SIG-M5 (cell line): Measurements from ENCODE around the gene APC.

Source experiments
- DNase-seq: peaks from one replicate; lab custom pipeline; 2025; lab: John Stamatoyannopoulos, UW

APC gene

DNA sequence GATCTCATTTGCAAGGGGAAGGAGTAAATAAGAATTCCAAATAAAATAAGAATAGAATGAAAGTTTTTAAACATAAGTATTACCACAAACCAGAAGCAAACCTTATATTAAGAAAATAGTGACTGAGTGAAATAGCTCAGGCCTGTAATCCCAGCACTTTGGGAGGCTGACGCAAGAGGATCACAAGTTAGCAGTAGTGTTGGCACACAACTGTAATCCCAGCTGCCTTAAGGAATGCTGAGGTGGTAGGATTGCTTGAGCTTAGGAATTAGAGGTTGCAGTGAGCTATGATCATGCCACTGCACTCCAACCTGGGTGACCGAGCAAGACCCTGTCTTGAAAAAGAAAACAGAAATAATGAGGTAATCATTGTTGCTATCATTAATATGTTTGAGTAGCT lies 47.0 kb downstream of the APC start:
- no peak for DNase-seq

DNA sequence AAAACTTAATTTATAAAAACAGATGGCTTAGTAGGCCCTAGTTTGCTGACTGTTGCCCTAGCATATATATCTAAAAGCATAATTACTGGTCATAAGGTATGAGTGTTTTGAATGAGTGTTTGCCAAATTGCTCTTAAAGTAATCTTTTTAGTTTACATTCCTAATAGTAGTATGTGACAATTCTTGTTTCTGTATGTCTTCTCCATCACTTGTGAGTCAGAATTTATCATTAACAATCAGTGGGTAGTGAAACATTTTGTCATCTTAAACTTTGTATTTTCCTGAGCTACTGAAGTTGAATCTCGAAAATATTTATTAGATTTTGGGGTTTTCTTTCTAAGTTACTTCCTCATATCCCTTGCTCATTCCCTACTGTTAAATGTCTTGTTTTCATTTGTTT lies 49.6 kb downstream of the APC start:
- no peak for DNase-seq

DNA sequence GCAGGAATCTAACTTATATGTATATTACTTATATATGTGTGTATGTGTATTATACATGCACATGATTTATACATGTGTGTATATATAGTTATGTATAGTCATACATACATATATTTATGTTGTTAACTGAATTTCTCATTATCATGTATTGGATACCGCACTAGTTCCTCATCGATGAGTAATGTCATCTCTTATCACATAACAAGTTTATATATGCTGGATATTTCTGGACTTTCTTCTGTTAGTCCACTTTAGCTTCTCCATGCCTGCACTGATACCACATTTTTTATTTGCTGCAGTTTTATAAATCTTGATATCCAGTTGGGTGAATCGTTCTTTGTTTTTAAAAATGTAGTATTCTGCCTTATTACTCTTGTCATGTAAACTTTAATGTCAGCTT lies 50.2 kb downstream of the APC start:
- DNase-seq = no peak

DNA sequence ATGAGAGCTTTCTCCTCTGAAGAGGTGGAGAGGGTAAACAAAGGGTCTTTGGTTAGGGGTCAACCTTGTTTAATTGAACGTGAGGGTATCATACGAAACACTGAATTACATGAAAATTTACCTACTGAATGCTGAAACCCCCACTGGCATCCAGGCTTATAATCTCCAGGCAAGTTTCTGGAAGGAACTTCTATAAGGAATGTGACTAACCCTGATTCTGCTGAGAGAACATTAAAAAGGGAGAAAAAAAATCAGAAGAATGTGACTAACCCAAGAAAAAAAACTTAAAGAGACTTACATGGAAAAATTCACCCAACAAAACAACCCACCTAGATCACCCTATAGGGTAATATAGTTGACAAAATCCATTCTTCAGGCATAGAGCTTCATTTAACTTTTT lies 55.5 kb downstream of the APC start:
- DNase-seq = no peak

DNA sequence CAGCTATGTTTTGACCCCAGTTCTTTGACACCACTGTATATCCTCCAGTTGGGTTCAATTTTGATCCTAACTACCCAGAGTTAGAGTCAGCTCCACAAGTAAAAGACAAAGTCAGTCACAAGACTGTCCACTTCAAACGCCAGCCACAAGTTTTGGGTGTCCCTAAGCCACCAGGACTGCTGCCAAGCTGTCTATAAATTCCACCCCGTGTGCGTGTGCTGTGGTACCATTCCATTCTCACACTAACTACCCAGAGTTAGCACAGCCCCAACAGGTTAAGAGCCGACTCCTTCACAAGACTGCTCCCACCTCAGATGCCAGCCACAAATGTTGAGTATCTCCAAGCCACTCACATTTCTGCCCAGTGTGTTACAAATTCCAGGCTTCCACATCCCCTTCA lies 56.7 kb downstream of the APC start:
- no peak for DNase-seq

DNA sequence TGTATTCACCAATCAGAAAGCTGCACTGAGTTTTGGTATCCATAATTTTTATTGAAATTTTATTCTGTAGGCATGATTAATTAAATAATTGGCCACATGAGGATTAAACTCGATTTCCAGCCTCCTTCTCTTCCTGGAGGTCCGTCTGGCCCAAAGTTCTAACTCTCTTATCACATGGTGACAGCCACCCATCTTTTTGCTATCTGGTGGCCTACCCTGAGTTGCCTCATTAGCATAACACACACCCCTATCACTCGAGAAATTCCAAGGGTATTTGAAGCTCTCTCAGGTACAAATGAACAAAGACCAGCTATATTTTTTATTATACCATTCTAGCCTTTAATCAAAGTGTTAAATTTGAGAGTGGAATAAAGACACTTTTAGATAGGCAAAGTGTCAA lies 57.7 kb downstream of the APC start:
- DNase-seq = no peak

DNA sequence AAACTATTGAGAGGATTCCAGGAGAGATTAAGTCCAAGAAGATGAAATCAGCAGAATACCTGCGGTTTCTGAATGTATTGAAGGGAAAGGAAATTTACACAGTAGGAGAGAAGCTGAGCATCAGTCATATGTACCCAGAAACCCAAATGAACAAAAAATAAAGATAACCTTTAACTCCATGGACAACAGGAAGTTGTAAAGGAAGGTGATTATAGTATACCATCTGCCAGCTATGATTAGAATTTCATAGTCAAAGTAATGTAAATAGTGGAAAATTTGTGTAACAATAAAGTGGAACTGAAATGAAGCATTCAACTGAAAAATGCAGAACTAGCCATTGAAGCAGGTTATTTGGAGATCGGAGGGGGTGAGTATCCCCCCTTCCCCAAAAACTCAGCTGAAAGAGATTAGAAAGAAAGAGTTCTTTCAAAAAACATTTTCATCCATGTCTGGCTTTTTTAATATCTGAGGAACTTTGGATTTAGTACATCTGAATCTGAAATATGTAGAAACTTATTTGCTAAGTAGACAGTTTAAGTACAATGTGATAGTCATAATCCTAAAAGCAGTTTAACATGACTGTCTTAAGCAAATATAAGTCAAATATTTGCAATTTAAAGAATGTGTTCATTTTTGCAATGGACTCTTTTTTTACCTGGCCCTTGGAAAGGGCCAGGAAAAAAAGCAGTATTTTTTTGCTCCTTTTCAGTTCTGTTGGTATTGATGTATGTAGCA lies 58.4 kb downstream of the APC start:
- DNase-seq = no peak

DNA sequence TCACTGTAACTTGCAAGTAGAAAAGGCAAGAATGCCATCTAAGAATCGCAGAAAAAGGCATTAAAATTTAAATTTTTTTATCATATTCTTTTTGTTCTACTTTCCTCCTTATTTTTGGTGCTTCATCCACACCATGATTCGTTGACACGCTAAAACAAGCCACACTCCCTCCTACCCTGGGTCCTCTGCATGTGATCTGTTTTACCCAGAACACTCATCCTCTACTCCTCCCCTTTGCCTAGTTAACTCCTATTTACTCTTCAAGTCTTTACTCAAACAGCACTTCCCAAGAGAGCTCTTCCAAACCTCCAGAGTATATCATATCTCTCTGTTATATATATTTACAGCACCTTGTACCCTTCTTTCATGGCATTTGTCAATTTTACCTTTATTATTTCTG lies 62.0 kb downstream of the APC start:
- DNase-seq = no peak

DNA sequence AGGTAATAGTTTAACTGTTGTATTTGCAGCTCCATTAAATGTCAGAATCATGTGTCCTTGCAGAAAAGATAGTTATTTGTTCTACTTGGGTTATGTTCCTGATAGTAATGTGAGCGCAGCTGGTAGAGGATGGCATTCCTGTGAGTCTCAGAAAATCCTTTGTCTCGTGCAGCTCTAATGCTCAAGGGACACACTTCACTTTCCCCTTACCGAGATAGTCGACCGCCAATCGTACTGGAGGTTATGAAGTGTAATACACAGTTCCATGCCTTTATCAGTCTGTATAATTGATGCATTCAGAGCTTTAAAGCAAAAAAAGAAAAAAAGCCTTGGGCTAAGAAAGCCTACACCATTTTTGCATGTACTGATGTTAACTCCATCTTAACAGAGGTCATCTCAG lies 63.2 kb downstream of the APC start:
- no peak for DNase-seq

- no peak for DNase-seq
Observed at GRCh38 chr5:112811023-112811422, 73.3 kb downstream of the APC start.

DNA sequence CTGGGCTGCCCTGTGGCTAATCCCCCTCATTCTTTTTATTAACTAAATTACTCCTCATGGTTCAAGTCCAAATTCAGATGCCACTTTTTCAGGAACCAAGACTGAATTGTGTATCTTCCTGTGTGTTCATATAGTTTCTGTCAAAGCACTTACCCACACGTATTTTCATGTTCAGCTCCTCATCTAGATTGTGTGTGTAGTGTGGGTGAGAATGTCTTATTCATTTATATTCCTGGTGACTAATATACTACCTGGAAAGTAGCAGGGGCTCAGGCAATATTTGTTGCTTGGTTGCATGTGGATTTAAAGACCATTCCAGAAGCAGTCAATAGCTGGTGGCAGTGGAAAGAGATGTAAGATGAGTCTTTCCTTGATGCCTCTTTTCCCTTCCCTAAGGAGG lies 74.9 kb downstream of the APC start:
- DNase-seq = no peak

DNA sequence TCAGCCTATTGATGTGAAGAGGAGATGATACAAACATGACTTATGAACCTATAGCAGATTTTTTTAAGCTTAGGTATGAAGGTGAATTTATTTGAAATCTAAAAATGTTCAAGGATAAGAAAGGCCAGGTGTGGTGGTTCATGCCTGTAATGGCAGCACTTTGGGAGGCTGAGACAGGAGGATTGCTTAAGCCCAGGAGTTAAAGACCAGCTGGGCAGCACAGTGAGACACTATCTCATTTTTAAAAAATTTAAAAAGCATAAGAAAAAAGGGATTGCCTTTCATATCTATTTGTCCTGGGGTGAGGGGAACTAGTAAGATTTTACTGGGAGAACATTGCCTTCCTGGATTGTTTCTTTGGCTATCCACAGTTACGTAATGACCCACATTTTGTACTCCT lies 82.6 kb downstream of the APC start:
- no peak for DNase-seq

GRCh38 chr5:112822456-112822855 lies 84.8 kb downstream of the APC start:
- no peak for DNase-seq

DNA sequence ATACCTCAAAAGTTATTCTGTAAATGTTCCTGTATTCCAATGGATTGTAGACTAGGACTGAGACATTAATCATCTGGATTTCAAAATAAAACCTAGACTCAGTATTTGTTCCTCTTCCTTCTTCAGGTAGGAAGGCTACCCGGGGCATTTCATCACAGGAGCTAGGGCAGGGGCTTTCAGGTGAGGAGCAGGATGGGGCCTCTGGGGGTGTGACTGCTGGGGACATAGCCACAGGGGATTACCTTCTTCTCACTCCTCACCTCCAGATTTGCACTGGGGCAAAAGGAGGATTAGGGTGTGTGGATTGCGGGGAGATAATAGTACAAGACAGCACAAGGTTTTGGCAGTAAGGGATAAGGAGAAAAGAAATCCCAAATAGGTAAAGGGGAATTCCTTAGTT lies 85.5 kb downstream of the APC start:
- DNase-seq = no peak

DNA sequence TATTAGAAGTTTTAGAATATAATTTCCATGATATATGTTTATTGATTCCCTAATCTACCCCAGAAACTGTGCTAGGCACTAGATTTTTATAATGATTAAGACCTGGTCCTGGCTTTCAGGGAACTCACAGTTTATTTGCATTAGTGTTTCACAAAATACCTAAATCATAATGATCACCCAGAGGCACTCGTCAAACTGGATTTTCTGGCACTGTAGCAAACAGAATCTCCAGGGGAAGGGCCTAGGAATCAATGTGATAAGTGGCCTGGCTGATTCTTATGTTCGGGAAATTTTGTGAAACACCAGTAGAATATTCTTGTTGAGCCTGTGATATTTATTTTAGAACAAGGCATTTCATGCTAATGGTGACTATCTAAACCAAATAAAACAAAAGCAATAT lies 86.0 kb downstream of the APC start:
- DNase-seq = no peak

- no peak for DNase-seq
Observed at GRCh38 chr5:112824197-112824596, 86.5 kb downstream of the APC start.

DNA sequence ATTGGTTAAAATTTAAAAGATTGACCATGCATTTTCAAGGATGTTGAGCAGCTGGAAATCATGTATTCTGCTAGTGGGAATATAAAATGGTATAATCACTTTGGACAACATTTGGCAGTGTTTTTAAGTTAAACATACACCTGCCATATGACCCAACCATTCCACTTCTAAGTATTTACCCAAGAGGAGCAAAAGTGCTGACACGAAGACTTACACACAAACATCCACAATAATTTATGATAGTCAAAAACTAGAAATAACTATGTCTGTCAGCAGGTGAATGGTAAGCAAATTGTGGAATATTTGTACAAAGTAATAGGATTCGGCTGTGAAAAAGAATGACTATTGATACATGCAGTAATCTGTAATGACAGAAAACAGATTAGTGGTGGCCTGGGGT lies 92.7 kb downstream of the APC start:
- DNase-seq = no peak

DNA sequence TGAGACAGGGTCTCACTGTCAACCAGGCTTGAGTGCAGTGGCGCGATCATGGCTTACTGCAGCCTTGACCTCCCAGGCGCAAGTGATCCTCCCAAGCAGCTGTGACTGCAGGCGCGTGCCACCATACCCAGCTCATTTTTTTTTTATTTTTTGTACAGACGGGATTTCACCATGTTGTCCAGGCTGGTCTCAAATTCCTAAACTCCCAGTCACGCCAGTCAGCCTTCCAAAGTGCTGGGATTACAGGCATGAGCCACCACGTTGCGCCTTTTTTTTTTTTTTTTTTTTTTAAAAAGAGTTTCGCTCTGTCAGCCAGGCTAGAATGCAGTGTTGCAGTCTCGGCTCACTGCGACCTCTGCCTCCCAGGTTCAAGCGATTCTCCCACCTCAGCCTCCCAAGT lies 96.3 kb downstream of the APC start:
- DNase-seq = no peak

DNA sequence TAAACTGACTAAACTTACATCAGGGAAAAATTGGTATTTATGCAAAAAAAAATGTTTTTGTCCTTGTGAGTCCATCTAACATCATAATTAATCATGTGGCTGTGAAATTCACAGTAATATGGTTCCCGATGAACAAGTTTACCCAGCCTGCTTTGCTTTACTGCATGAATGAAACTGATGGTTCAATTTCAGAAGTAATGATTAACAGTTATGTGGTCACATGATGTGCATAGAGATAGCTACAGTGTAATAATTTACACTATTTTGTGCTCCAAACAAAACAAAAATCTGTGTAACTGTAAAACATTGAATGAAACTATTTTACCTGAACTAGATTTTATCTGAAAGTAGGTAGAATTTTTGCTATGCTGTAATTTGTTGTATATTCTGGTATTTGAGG lies 106.8 kb downstream of the APC start:
- DNase-seq = no peak

DNA sequence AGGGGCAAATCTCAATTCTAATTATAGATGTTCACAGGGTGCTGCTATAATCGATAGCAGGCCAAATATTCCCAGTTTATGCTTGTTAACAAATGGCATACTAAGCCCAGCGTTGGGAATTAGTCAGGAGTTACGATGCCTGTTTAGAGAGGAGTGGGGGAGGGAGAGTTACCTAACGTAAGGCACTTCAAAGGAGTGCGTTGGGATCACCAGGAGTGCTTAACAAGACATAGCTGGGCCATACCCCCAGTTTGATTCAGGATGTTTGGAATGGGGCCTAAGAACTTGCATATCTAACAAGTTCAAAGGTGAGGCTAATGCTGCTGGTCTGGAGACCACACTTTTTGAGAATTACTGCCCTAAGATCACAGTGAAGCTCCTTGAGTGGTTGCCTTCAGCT lies 108.9 kb downstream of the APC start:
- DNase-seq = no peak

DNA sequence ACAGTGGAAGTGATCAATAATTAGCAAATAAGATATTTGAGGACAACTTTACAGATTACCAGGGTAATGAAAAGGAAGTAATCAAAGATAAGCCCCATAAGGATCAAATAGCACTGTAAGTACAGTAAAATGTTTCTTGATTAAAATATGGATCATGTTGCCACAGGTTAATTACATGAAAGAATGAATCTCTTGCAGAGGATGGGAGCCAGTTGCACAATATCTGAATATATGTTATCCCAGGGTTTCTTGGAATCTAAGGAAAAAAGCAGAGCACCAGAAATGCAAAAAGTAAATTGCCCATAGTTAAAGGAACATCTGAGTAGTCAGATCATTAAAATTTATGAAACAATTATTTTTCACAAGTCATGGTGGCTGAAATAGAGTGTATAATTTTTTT lies 109.6 kb downstream of the APC start:
- no peak for DNase-seq

DNA sequence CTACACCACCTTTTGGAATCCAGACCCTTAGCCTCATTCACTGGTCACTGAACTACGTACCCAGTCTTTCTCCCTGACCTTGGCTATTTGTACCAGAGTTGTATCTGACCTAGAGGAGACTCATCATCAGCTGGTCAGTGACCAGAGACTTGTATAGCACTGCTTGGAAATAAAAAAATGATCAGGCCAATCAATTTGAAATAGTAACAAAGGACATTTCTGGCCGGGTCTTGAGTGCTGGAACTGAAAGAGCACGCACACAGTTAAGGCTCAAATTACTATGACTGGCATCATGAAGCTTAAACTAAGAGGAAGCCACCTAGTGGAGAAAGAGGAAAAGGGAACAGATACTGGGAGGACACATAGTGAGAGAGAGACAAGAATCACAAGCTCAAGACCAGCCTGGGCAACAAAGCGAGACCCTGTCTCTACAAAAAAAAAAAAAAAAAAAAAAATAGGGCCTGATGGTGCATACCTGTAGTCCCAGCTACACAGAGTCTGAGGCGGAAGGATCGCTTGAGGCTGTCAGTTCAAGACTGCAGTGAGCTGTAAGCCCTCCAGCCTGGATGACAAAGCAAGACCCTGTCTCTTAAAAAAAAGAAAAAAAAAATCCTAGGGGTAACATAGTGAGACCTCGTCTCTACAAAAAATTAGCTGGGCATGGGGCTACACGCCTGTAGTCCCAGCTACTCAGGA lies 110.6 kb downstream of the APC start:
- peak; percentile 60 for DNase-seq

- DNase-seq = no peak
Observed at GRCh38 chr5:112849912-112850311, 112.2 kb downstream of the APC start.

GRCh38 chr5:112854651-112855050 lies 117.0 kb downstream of the APC start:
- no peak for DNase-seq
